Astrocyte of the cerebellum (primary cell): ENCODE data around the gene EIPR1.

ENCODE experiments used
- DNase-seq: peaks from one replicate; pipeline ENCODE4 v3.0.0-alpha.2; 2011; ENCODE audit warnings: low read depth
- H3K4me3 ChIP-seq: 2 replicates; pipeline ENCODE4 v1.5.1; 2011; ENCODE audit warnings: mild to moderate bottlenecking, low read depth, low read length, moderate library complexity
- CTCF ChIP-seq: IDR thresholded peaks from 2 replicates; pipeline ENCODE4 v1.5.1; 2012; ENCODE audit warnings: low read length, low read depth, moderate library complexity, mild to moderate bottlenecking; ENCODE audit errors: missing control alignments
- in situ Hi-C: cut with HindIII; loops from 2 replicates; pipeline ENCODE4 v1.10.0; 2017; ENCODE audit warnings: low sequenced_read_pairs

The EIPR1 gene

GRCh38 chr2:3223080-3223923, 154.3 kb downstream of the EIPR1 start:
- H3K4me3 ChIP-seq: no peak overlapping the region
- in situ Hi-C loops: no loop called here
- no peak for TF ChIP-seq CTCF
- DNase-seq: no peak

GRCh38 chr2:3222636-3223035, 155.0 kb downstream of the EIPR1 start:
- no peak for TF ChIP-seq CTCF
- DNase-seq: no peak
- no peak overlapping the region for H3K4me3 ChIP-seq
- in situ Hi-C loops: no loop called here

GRCh38 chr2:3219536-3219935, 158.1 kb downstream of the EIPR1 start:
- H3K4me3 ChIP-seq: no peak overlapping the region
- DNase-seq: no peak
- in situ Hi-C loops: no loop called here
- no peak for TF ChIP-seq CTCF

- no peak for DNase-seq
Measured at GRCh38 chr2:3217646-3218045, 160.0 kb downstream of the EIPR1 start.

GRCh38 chr2:3216841-3217495, 160.7 kb downstream of the EIPR1 start:
- no peak for DNase-seq
- no peak for TF ChIP-seq CTCF
- in situ Hi-C loops: no loop called here
- no peak overlapping the region for H3K4me3 ChIP-seq

More at GRCh38 chr2:3217646-3218045, 160.0 kb downstream of the EIPR1 start:
- no peak for TF ChIP-seq CTCF
- H3K4me3 ChIP-seq: no peak overlapping the region
- in situ Hi-C loops: no loop called here

GRCh38 chr2:3214806-3215404, 162.7 kb downstream of the EIPR1 start:
- DNase-seq: no peak
- TF ChIP-seq CTCF: no peak
- in situ Hi-C loops: no loop called here
- H3K4me3 ChIP-seq: no peak overlapping the region
